HCT116 (cell line): Measurements from ENCODE around the gene ATP10B. TPM values are rescaled to one million over a fixed set of nuclear protein-coding genes. Genes with fewer than 3 reads are reported as not detected.

Experiments
- ATAC-seq: fragments of 200-7000 bp; cut with Tn5 transposase; 2 replicates; pipeline ENCODE4 v1.9.1; 2020; ENCODE audit warnings: mild to moderate bottlenecking, moderate library complexity
- BruUV-seq: library from RNA; stranded (reverse); fragments of 400-500 nt; replicated peaks from 2 replicates; lab custom pipeline; 2021; lab: Mats Ljungman, UMichigan
- CTCF ChIA-PET: fragments of 300-600 bp; sonication (Branson Sonifier 250); formaldehyde crosslinking; loops from one replicate; lab custom pipeline; 2021; ENCODE audit warnings: antibody characterized with exemption; lab: Charles Lee
- POLR2A ChIA-PET: fragments of 300-600, 350-600 bp; sonication (Branson Sonifier 250); formaldehyde crosslinking; loops from one replicate; lab custom pipeline; 2021; ENCODE audit warnings: antibody characterized with exemption; lab: Charles Lee
- RAD21 ChIA-PET, 2 experiments: fragments of 300-600 bp; sonication (Branson Sonifier 250); formaldehyde crosslinking; loops; one replicate each; lab custom pipeline; 2023; ENCODE audit warnings: low total read pairs in 2 of 2; ENCODE audit not compliant: uncharacterized antibody in 2 of 2, unreplicated experiment in 2 of 2, low non-redundant PET in 1 of 2; lab: Charles Lee
- DNase-seq: peaks from one replicate; pipeline ENCODE4 v3.0.0-alpha.2; 2010; ENCODE audit warnings: low read depth, low spot score
- H2AFZ ChIP-seq: fragments of 200-600 bp; shearing (Covaris generic), sonication (generic); 2 replicates; pipeline ENCODE4 v1.6.1; 2017; ENCODE audit warnings: low read depth, mixed run types, mixed read lengths, antibody characterized with exemption, low read length; ENCODE audit not compliant: poor library complexity, severe bottlenecking
- H3K27ac ChIP-seq: 2 replicates; pipeline ENCODE4 v1.5.1; 2012; ENCODE audit warnings: low read depth, low read length
- H3K27me3 ChIP-seq: fragments of 200-600 bp; sonication (generic); 2 replicates; pipeline ENCODE4 v1.6.1; 2016; ENCODE audit warnings: mixed run types, low read length, mixed read lengths; ENCODE audit not compliant: insufficient read depth
- H3K36me3 ChIP-seq, 2 experiments: fragments of 200-500 bp in 1 of 2; fragments of 200-600 bp in 1 of 2; sonication (Bioruptor generic) in 1 of 2; sonication (generic) in 1 of 2; 2 replicates each; pipeline versions ENCODE4 v1.5.1 to v1.6.1; 2014 to 2016; ENCODE audit warnings: low read length in 2 of 2, inconsistent platforms in 1 of 2, mixed read lengths in 1 of 2, mixed run types in 1 of 2; ENCODE audit not compliant: insufficient read depth in 2 of 2, control insufficient read depth in 1 of 2
- H3K4me1 ChIP-seq, 2 experiments: fragments of 200-600 bp in 1 of 2; sonication (generic) in 1 of 2; 2 replicates each; pipeline versions ENCODE4 v1.5.1 to v1.6.1; 2012 to 2017; ENCODE audit warnings: low read length in 2 of 2, inconsistent platforms in 1 of 2, mild to moderate bottlenecking in 1 of 2, mixed read lengths in 1 of 2, mixed run types in 1 of 2, moderate library complexity in 1 of 2; ENCODE audit not compliant: insufficient read depth in 2 of 2, control insufficient read depth in 1 of 2
- H3K4me2 ChIP-seq: fragments of 200-600 bp; sonication (generic); 2 replicates; pipeline ENCODE4 v1.6.1; 2017; ENCODE audit warnings: mixed run types, low read length, mixed read lengths
- H3K4me3 ChIP-seq, 2 experiments: fragments of 200-600 bp in 1 of 2; sonication (generic) in 1 of 2; replicated peaks in 1 of 2; 2 replicates each; pipeline ENCODE4 v1.5.1; 2011 to 2016; ENCODE audit warnings: low read length in 2 of 2, control low read depth in 1 of 2, low read depth in 1 of 2, mild to moderate bottlenecking in 1 of 2, mixed read lengths in 1 of 2, mixed run types in 1 of 2
- H3K79me2 ChIP-seq: fragments of 200-600 bp; sonication (generic); 2 replicates; pipeline ENCODE4 v1.6.1; 2017; ENCODE audit warnings: mild to moderate bottlenecking, mixed run types, low read length, moderate library complexity, mixed read lengths; ENCODE audit not compliant: insufficient read depth
- H3K9ac ChIP-seq: fragments of 200-600 bp; sonication (generic); 2 replicates; pipeline ENCODE4 v1.6.1; 2016; ENCODE audit warnings: low read length, mixed read lengths
- H3K9me2 ChIP-seq: fragments of 200-600 bp; sonication (generic), shearing (Covaris generic); 2 replicates; pipeline ENCODE4 v1.6.1; 2017; ENCODE audit warnings: mixed run types, mild to moderate bottlenecking, moderate library complexity; ENCODE audit not compliant: insufficient read depth
- H3K9me3 ChIP-seq, 2 experiments: fragments of 200-500 bp in 1 of 2; fragments of 200-600 bp in 1 of 2; sonication (Bioruptor generic) in 1 of 2; sonication (generic) in 1 of 2; 2 replicates each; pipeline ENCODE4 v1.6.1; 2014 to 2017; ENCODE audit warnings: low read length in 2 of 2, mixed read lengths in 2 of 2, inconsistent platforms in 1 of 2, low read depth in 1 of 2, mild to moderate bottlenecking in 1 of 2, mixed run types in 1 of 2, moderate library complexity in 1 of 2; ENCODE audit not compliant: control insufficient read depth in 1 of 2, insufficient read depth in 1 of 2
- H4K20me1 ChIP-seq: fragments of 200-600 bp; sonication (generic), shearing (Covaris generic); 2 replicates; pipeline ENCODE4 v1.6.1; 2017; ENCODE audit warnings: mixed run types, mild to moderate bottlenecking, moderate library complexity; ENCODE audit not compliant: insufficient read depth
- EGR1 ChIP-seq: IDR thresholded peaks from 2 replicates; pipeline ENCODE4 v1.6.1; 2012; ENCODE audit warnings: low read depth
- FOSL1 ChIP-seq: IDR thresholded peaks from 2 replicates; pipeline ENCODE4 v1.6.1; 2012; ENCODE audit warnings: low read depth
- JUND ChIP-seq: IDR thresholded peaks from 2 replicates; pipeline ENCODE4 v1.6.1; 2012
- POLR2A ChIP-seq: IDR thresholded peaks from 2 replicates; pipeline ENCODE4 v1.7.0; 2011; ENCODE audit warnings: borderline replicate concordance; ENCODE audit not compliant: insufficient read depth, insufficient read length; ENCODE audit errors: extremely low read depth
- SIN3A ChIP-seq: IDR thresholded peaks from 2 replicates; pipeline ENCODE4 v1.6.1; 2012; ENCODE audit warnings: low read depth
- SP1 ChIP-seq: IDR thresholded peaks from 2 replicates; pipeline ENCODE4 v1.6.1; 2012; ENCODE audit warnings: low read depth
- ZFX ChIP-seq: fragments of 450-650 bp; IDR thresholded peaks from 2 replicates; pipeline ENCODE4 v1.6.1; 2017
- ZNF274 ChIP-seq: fragments of 200-500 bp; sonication (Bioruptor generic); IDR thresholded peaks from 2 replicates; pipeline ENCODE4 v1.6.1; 2014; ENCODE audit warnings: mild to moderate bottlenecking, low read depth, low read length, inconsistent platforms
- intact Hi-C: fragments of 100-400 bp; cut with micrococcal nuclease; formaldehyde crosslinking; loops from 2 replicates; pipeline ENCODE4 v1.10.0; 2022
- total RNA-seq: library from RNA; stranded (reverse); gene quantifications from one replicate; pipeline ENCODE4 v1.2.1, GENCODE V29; 2021; ENCODE audit not compliant: unreplicated experiment
- TF ChIP-seq, protein P1 (sequence below): IDR thresholded peaks from 2 replicates; pipeline ENCODE4 v1.6.1; 2011; ENCODE audit warnings: mild to moderate bottlenecking, low read length, moderate library complexity; ENCODE audit not compliant: insufficient replicate concordance; ENCODE audit errors: extremely low read depth
- TF ChIP-seq, protein P2 (sequence below): IDR thresholded peaks from 2 replicates; pipeline ENCODE4 v1.6.1; 2012

ATP10B gene
- total RNA-seq, 1 experiment from 2014 or later = 0.07 TPM

DNA sequence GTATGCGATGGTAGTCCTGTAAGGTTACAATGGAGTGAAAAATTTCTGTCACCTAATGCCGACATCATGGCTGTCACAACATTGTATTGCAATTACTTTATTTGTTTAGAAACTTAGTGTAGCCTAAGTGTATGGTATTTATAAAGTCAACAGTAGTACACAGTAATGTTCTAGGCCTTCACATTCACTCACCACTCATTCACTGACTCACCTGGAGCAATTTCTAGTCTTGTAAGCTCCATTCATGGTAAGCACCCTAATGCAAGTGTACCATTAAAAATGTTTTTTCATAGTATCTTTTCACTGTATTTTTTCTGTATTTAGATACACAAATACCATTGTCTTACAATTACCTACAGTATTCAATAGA lies 58.5 kb downstream of the ATP10B start (continued):
- TF ChIP-seq JUND (no peak), POLR2A (no peak), EGR1 (no peak)
- TF ChIP-seq, protein P1, sequence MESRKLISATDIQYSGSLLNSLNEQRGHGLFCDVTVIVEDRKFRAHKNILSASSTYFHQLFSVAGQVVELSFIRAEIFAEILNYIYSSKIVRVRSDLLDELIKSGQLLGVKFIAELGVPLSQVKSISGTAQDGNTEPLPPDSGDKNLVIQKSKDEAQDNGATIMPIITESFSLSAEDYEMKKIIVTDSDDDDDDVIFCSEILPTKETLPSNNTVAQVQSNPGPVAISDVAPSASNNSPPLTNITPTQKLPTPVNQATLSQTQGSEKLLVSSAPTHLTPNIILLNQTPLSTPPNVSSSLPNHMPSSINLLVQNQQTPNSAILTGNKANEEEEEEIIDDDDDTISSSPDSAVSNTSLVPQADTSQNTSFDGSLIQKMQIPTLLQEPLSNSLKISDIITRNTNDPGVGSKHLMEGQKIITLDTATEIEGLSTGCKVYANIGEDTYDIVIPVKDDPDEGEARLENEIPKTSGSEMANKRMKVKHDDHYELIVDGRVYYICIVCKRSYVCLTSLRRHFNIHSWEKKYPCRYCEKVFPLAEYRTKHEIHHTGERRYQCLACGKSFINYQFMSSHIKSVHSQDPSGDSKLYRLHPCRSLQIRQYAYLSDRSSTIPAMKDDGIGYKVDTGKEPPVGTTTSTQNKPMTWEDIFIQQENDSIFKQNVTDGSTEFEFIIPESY = no peak

DNA sequence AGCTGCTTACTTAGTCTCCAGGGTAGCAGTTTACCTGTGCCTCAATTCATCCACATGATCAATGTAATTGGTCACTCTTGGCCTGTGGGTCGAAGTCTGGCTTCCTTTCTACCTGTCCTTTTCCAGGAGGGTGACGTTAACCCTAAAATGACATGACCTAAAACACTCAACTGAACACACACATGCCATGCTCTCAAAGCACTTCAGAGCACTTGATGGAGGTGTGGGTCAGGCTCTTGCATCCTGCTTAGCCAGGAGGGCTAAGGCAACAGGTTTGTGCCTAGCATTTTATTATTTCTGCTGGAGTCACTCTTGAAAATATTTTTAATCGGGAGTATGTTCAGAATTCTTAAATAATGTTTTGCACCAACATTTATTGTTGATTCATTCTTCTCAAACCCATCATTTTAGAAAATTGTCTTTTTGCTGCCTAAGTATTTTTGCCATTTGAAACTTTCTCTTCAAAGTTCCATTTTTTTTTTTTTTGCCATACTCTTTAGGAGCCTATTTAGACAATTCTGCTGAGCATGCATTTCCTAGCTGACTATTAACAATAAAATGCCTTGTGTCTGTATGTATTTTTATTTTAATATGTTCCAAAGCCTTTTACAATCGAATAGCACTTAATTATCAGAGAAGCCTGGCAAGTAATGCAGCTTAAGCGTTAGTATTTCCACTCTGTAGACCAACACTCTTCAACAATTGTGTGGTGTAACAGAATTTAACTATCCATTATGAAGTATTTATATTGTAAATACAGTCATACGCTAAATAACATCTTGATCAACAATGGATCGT lies 59.1 kb downstream of the ATP10B start:
- H4K20me1 ChIP-seq = no peaks in the 10 kb centered on the region
- H3K79me2 ChIP-seq = no peaks in the 10 kb centered on the region
- H3K9me3 ChIP-seq = no peaks in the 10 kb centered on the region
- no peaks in the 10 kb centered on the region for H3K36me3 ChIP-seq
- BruUV-seq = no TSS peak
- H3K27ac ChIP-seq = no peak overlapping the region
- DNase-seq (no peak), ATAC-seq (no peak)
- no peak overlapping the region for H3K9ac ChIP-seq
- POLR2A ChIA-PET = no interaction called here
- H3K4me1 ChIP-seq = no peaks in the 10 kb centered on the region
- no peaks in the 10 kb centered on the region for H3K27me3 ChIP-seq
- intact Hi-C loops = no loop called here
- H3K4me3 ChIP-seq = no peak overlapping the region
- H3K4me2 ChIP-seq = no peak overlapping the region
- RAD21 ChIA-PET = no interaction called here
- TF ChIP-seq FOSL1 = no peak
- no peak for TF ChIP-seq JUND
- TF ChIP-seq, protein P2, sequence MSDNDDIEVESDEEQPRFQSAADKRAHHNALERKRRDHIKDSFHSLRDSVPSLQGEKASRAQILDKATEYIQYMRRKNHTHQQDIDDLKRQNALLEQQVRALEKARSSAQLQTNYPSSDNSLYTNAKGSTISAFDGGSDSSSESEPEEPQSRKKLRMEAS = no peak
- no peak for TF ChIP-seq ZFX
- TF ChIP-seq SP1 = no peak
- TF ChIP-seq ZNF274 = no peak
- TF ChIP-seq SIN3A = no peak
- CTCF ChIA-PET = no interaction called here
- no peak overlapping the region for H2AFZ ChIP-seq
- H3K9me2 ChIP-seq = no peaks in the 10 kb centered on the region
